ENCODE measurements around the gene NUDT4B.
"Not testable (repeated sequence)": the region's sequence is repeated elsewhere in the genome, so short reads cannot be mapped to it uniquely, and the experiment has no call there.

The NUDT4B gene

GRCh38 chr1:148748563-148749334, at the start of gene NUDT4B:
TSS of gene NUDT4B (plus strand) at chr1:148748774. CDS start at chr1:148748953, 179 bp downstream.
- not testable (repeated sequence) for DNase-seq (ENCODE audit: low read depth in 2 of 2); H3K4me3 ChIP-seq (replicated peaks in 1 of 2; ENCODE audit: low read depth in 2 of 2, low read length in 2 of 2)

GRCh38 chr1:148699357-148699756, 49.2 kb upstream of the NUDT4B start:
- not testable (repeated sequence) for H3K4me3 ChIP-seq (replicated peaks in 1 of 2; ENCODE audit: low read depth in 2 of 2, low read length in 2 of 2); DNase-seq (ENCODE audit: low read depth in 2 of 2)

GRCh38 chr1:148702242-148702641, 46.3 kb upstream of the NUDT4B start:
- not testable (repeated sequence) for DNase-seq (ENCODE audit: low read depth in 2 of 2); H3K4me3 ChIP-seq (replicated peaks in 1 of 2; ENCODE audit: low read depth in 2 of 2, low read length in 2 of 2)

- not testable (repeated sequence) for H3K4me3 ChIP-seq (replicated peaks in 1 of 2; ENCODE audit: low read depth in 2 of 2, low read length in 2 of 2); DNase-seq (ENCODE audit: low read depth in 2 of 2)
These were observed 44.5 kb upstream of the NUDT4B start for GRCh38 chr1:148703973-148704591.

- H3K4me3 ChIP-seq (replicated peaks in 1 of 2; ENCODE audit: low read depth in 2 of 2, low read length in 2 of 2); DNase-seq (ENCODE audit: low read depth in 2 of 2): not testable (repeated sequence)
These were observed 43.1 kb upstream of the NUDT4B start for GRCh38 chr1:148705316-148705948.

- not testable (repeated sequence) for DNase-seq (ENCODE audit: low read depth in 2 of 2); H3K4me3 ChIP-seq (replicated peaks in 1 of 2; ENCODE audit: low read depth in 2 of 2, low read length in 2 of 2)
These were observed 39.7 kb upstream of the NUDT4B start for GRCh38 chr1:148708779-148709333.

- DNase-seq (ENCODE audit: low read depth in 2 of 2); H3K4me3 ChIP-seq (replicated peaks in 1 of 2; ENCODE audit: low read depth in 2 of 2, low read length in 2 of 2): not testable (repeated sequence)
These were observed 37.6 kb upstream of the NUDT4B start for GRCh38 chr1:148710772-148711523.

GRCh38 chr1:148712353-148712752, 36.2 kb upstream of the NUDT4B start:
- H3K4me3 ChIP-seq (replicated peaks in 1 of 2; ENCODE audit: low read depth in 2 of 2, low read length in 2 of 2); DNase-seq (ENCODE audit: low read depth in 2 of 2): not testable (repeated sequence)

- DNase-seq (ENCODE audit: low read depth in 2 of 2); H3K4me3 ChIP-seq (replicated peaks in 1 of 2; ENCODE audit: low read depth in 2 of 2, low read length in 2 of 2): not testable (repeated sequence)
These were observed 33.1 kb upstream of the NUDT4B start for GRCh38 chr1:148715518-148715917.

GRCh38 chr1:148716966-148717520, 31.5 kb upstream of the NUDT4B start:
- H3K4me3 ChIP-seq (replicated peaks in 1 of 2; ENCODE audit: low read depth in 2 of 2, low read length in 2 of 2); DNase-seq (ENCODE audit: low read depth in 2 of 2): not testable (repeated sequence)

GRCh38 chr1:148720918-148721317, 27.7 kb upstream of the NUDT4B start:
- not testable (repeated sequence) for DNase-seq (ENCODE audit: low read depth in 2 of 2); H3K4me3 ChIP-seq (replicated peaks in 1 of 2; ENCODE audit: low read depth in 2 of 2, low read length in 2 of 2)

- not testable (repeated sequence) for H3K4me3 ChIP-seq (replicated peaks in 1 of 2; ENCODE audit: low read depth in 2 of 2, low read length in 2 of 2); DNase-seq (ENCODE audit: low read depth in 2 of 2)
These were observed 25.8 kb upstream of the NUDT4B start for GRCh38 chr1:148722758-148723157.

GRCh38 chr1:148723515-148723914, 25.1 kb upstream of the NUDT4B start:
- H3K4me3 ChIP-seq (replicated peaks in 1 of 2; ENCODE audit: low read depth in 2 of 2, low read length in 2 of 2); DNase-seq (ENCODE audit: low read depth in 2 of 2): not testable (repeated sequence)

- not testable (repeated sequence) for DNase-seq (ENCODE audit: low read depth in 2 of 2); H3K4me3 ChIP-seq (replicated peaks in 1 of 2; ENCODE audit: low read depth in 2 of 2, low read length in 2 of 2)
These were observed 23.7 kb upstream of the NUDT4B start for GRCh38 chr1:148724872-148725271.

- not testable (repeated sequence) for H3K4me3 ChIP-seq (replicated peaks in 1 of 2; ENCODE audit: low read depth in 2 of 2, low read length in 2 of 2); DNase-seq (ENCODE audit: low read depth in 2 of 2)
These were observed 20.7 kb upstream of the NUDT4B start for GRCh38 chr1:148727862-148728261.

GRCh38 chr1:148729128-148729527, 19.4 kb upstream of the NUDT4B start:
- not testable (repeated sequence) for DNase-seq (ENCODE audit: low read depth in 2 of 2); H3K4me3 ChIP-seq (replicated peaks in 1 of 2; ENCODE audit: low read depth in 2 of 2, low read length in 2 of 2)

- H3K4me3 ChIP-seq (replicated peaks in 1 of 2; ENCODE audit: low read depth in 2 of 2, low read length in 2 of 2); DNase-seq (ENCODE audit: low read depth in 2 of 2): not testable (repeated sequence)
These were observed 19.0 kb upstream of the NUDT4B start for GRCh38 chr1:148729541-148729940.

- not testable (repeated sequence) for H3K4me3 ChIP-seq (replicated peaks in 1 of 2; ENCODE audit: low read depth in 2 of 2, low read length in 2 of 2); DNase-seq (ENCODE audit: low read depth in 2 of 2)
These were observed 16.3 kb upstream of the NUDT4B start for GRCh38 chr1:148732277-148732676.
